SK-N-SH treated with all-trans-retinoic acid at 6 μM for 48 hours (cell line): ENCODE data around the gene DHRS3.

ENCODE experiments used
- ATAC-seq: fragments of 200-7000 bp; cut with Tn5 transposase; 3 replicates; pipeline ENCODE4 v1.9.1; 2020; ENCODE audit warnings: mild to moderate bottlenecking, moderate library complexity
- ARNTL ChIP-seq: fragments of 450-650 bp; formaldehyde crosslinking; IDR thresholded peaks from 2 replicates; pipeline ENCODE4 v1.5.0; 2020; ENCODE audit warnings: low read depth, mild to moderate bottlenecking, moderate library complexity, borderline replicate concordance
- BACH2 ChIP-seq: fragments of 250-450 bp; sonication (Bioruptor Pico); IDR thresholded peaks from 2 replicates; pipeline ENCODE4 v1.9.0; 2021; ENCODE audit warnings: mild to moderate bottlenecking, borderline replicate concordance
- CSDC2 ChIP-seq: fragments of 250-450 bp; sonication (Bioruptor Pico); IDR thresholded peaks from 2 replicates; pipeline ENCODE4 v1.5.0; 2020; ENCODE audit warnings: mild to moderate bottlenecking, moderate library complexity
- ESRRG ChIP-seq: fragments of 250-450 bp; sonication (Bioruptor Pico); IDR thresholded peaks from 2 replicates; pipeline ENCODE4 v1.6.1; 2021; ENCODE audit warnings: mild to moderate bottlenecking
- GLIS3 ChIP-seq: fragments of 250-450 bp; sonication (Bioruptor Pico); IDR thresholded peaks from 2 replicates; pipeline ENCODE4 v1.5.0; 2020; ENCODE audit warnings: mild to moderate bottlenecking, moderate library complexity
- ISL1 ChIP-seq: fragments of 250-450 bp; sonication (Bioruptor Pico); IDR thresholded peaks from 2 replicates; pipeline ENCODE4 v2.1.2; 2022; ENCODE audit warnings: mild to moderate bottlenecking, moderate library complexity
- OSR1 ChIP-seq: fragments of 250-450 bp; sonication (Bioruptor Pico); IDR thresholded peaks from 2 replicates; pipeline ENCODE4 v1.8.0; 2022; ENCODE audit warnings: moderate library complexity, mild to moderate bottlenecking, inconsistent platforms
- PPARA ChIP-seq: fragments of 250-450 bp; sonication (Bioruptor Pico); IDR thresholded peaks from 2 replicates; pipeline ENCODE4 v1.5.0; 2020; ENCODE audit warnings: mild to moderate bottlenecking, borderline replicate concordance
- RARB ChIP-seq: fragments of 250-450 bp; sonication (Bioruptor Pico); IDR thresholded peaks from 2 replicates; pipeline ENCODE4 v1.8.0; 2021; ENCODE audit warnings: mild to moderate bottlenecking, moderate library complexity
- SNAI2 ChIP-seq: fragments of 250-450 bp; sonication (Bioruptor Pico); IDR thresholded peaks from 2 replicates; pipeline ENCODE4 v1.5.0; 2020; ENCODE audit warnings: mild to moderate bottlenecking, moderate library complexity
- TCF4 ChIP-seq: fragments of 250-450 bp; sonication (Bioruptor Pico); IDR thresholded peaks from 2 replicates; pipeline ENCODE4 v1.8.0; 2021; ENCODE audit warnings: mild to moderate bottlenecking, moderate library complexity, borderline replicate concordance
- TOX ChIP-seq: fragments of 250-450 bp; sonication (Bioruptor Pico); IDR thresholded peaks from 2 replicates; pipeline ENCODE4 v1.8.0; 2021; ENCODE audit warnings: mild to moderate bottlenecking, moderate library complexity, borderline replicate concordance
- ZC3H10 ChIP-seq: fragments of 250-450 bp; sonication (Bioruptor Pico); IDR thresholded peaks from 2 replicates; pipeline ENCODE4 v1.5.1; 2021; ENCODE audit warnings: mild to moderate bottlenecking, moderate library complexity
- ZFP3 ChIP-seq: fragments of 250-450 bp; sonication (Bioruptor Pico); IDR thresholded peaks from 2 replicates; pipeline ENCODE4 v1.5.0; 2020; ENCODE audit warnings: mild to moderate bottlenecking, moderate library complexity
- ZFP30 ChIP-seq: fragments of 450-650 bp; formaldehyde crosslinking; IDR thresholded peaks from 2 replicates; pipeline ENCODE4 v1.5.0; 2022; ENCODE audit warnings: mild to moderate bottlenecking, moderate library complexity
- ZNF565 ChIP-seq: fragments of 450-650 bp; formaldehyde crosslinking; conservative IDR thresholded peaks from 2 replicates; pipeline ENCODE4 v1.5.0; 2020; ENCODE audit warnings: low read depth, mild to moderate bottlenecking, moderate library complexity
- ZNF70 ChIP-seq: fragments of 450-650 bp; formaldehyde crosslinking; IDR thresholded peaks from 2 replicates; pipeline ENCODE4 v1.5.0; 2020; ENCODE audit warnings: mild to moderate bottlenecking, moderate library complexity
- ZNF8 ChIP-seq: fragments of 450-650 bp; formaldehyde crosslinking; IDR thresholded peaks from 2 replicates; pipeline ENCODE4 v1.5.0; 2020; ENCODE audit warnings: mild to moderate bottlenecking, moderate library complexity
- TF ChIP-seq, protein P1 (sequence below): fragments of 250-450 bp; sonication (Bioruptor Pico); IDR thresholded peaks from 2 replicates; pipeline ENCODE4 v1.5.1; 2021; ENCODE audit warnings: mild to moderate bottlenecking, moderate library complexity
- TF ChIP-seq, protein P2 (sequence below): fragments of 250-450 bp; sonication (Bioruptor Pico); IDR thresholded peaks from 2 replicates; pipeline ENCODE4 v1.5.0; 2020; ENCODE audit warnings: mild to moderate bottlenecking, moderate library complexity
- TF ChIP-seq, protein P3 (sequence below): fragments of 250-450 bp; sonication (Bioruptor Pico); IDR thresholded peaks from 2 replicates; pipeline ENCODE4 v1.8.0; 2021; ENCODE audit warnings: low read depth, mild to moderate bottlenecking, moderate library complexity, borderline replicate concordance
- TF ChIP-seq, protein P4 (sequence below): fragments of 250-450 bp; sonication (Bioruptor Pico); IDR thresholded peaks from 2 replicates; pipeline ENCODE4 v1.5.1; 2020; ENCODE audit warnings: low read depth, mild to moderate bottlenecking, moderate library complexity
- TF ChIP-seq, protein P5 (sequence below): fragments of 250-450 bp; sonication (Bioruptor Pico); IDR thresholded peaks from 2 replicates; pipeline ENCODE4 v1.8.0; 2020; ENCODE audit warnings: mild to moderate bottlenecking, moderate library complexity, borderline replicate concordance

The DHRS3 gene

DNA sequence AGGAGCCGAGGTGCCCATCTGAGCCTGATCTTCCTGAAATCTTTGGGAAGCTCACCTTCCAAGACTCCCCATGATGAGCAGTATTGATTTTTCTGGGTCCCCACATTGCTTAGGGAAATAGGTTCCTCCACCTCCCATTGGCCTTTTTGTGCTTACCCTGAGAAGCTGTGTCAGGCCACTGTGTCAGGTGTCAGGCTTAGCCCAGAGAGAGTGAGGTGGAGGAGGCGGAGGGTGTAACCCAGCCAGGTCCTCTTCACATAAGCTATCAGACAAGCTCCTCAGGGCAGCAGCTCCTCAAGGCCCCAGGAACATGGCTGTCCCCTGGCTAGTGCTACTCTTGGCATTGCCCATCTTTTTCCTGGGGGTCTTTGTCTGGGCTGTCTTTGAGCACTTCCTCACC is 26.2 kb upstream of the DHRS3 start:
- no peak for TF ChIP-seq BACH2 (CRISPR knock-in tag)
- no peak for TF ChIP-seq SNAI2
- TF ChIP-seq ZFP3 (CRISPR knock-in tag) = no peak
- TF ChIP-seq ZNF70 (CRISPR knock-in tag) = no peak
- TF ChIP-seq, protein P1, sequence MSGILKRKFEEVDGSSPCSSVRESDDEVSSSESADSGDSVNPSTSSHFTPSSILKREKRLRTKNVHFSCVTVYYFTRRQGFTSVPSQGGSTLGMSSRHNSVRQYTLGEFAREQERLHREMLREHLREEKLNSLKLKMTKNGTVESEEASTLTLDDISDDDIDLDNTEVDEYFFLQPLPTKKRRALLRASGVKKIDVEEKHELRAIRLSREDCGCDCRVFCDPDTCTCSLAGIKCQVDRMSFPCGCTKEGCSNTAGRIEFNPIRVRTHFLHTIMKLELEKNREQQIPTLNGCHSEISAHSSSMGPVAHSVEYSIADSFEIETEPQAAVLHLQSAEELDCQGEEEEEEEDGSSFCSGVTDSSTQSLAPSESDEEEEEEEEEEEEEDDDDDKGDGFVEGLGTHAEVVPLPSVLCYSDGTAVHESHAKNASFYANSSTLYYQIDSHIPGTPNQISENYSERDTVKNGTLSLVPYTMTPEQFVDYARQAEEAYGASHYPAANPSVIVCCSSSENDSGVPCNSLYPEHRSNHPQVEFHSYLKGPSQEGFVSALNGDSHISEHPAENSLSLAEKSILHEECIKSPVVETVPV = no peak
- TF ChIP-seq, protein P2, sequence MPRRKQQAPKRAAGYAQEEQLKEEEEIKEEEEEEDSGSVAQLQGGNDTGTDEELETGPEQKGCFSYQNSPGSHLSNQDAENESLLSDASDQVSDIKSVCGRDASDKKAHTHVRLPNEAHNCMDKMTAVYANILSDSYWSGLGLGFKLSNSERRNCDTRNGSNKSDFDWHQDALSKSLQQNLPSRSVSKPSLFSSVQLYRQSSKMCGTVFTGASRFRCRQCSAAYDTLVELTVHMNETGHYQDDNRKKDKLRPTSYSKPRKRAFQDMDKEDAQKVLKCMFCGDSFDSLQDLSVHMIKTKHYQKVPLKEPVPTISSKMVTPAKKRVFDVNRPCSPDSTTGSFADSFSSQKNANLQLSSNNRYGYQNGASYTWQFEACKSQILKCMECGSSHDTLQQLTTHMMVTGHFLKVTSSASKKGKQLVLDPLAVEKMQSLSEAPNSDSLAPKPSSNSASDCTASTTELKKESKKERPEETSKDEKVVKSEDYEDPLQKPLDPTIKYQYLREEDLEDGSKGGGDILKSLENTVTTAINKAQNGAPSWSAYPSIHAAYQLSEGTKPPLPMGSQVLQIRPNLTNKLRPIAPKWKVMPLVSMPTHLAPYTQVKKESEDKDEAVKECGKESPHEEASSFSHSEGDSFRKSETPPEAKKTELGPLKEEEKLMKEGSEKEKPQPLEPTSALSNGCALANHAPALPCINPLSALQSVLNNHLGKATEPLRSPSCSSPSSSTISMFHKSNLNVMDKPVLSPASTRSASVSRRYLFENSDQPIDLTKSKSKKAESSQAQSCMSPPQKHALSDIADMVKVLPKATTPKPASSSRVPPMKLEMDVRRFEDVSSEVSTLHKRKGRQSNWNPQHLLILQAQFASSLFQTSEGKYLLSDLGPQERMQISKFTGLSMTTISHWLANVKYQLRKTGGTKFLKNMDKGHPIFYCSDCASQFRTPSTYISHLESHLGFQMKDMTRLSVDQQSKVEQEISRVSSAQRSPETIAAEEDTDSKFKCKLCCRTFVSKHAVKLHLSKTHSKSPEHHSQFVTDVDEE (CRISPR knock-in tag) = no peak
- TF ChIP-seq ZFP30 = no peak
- TF ChIP-seq PPARA = no peak
- TF ChIP-seq ISL1 = no peak
- no peak for TF ChIP-seq GLIS3 (CRISPR knock-in tag)
- no peak for TF ChIP-seq ESRRG
- TF ChIP-seq ZNF565 (CRISPR knock-in tag) = no peak
- TF ChIP-seq TCF4 (CRISPR knock-in tag) = no peak
- no peak for TF ChIP-seq OSR1 (CRISPR knock-in tag)
- TF ChIP-seq, protein P3, sequence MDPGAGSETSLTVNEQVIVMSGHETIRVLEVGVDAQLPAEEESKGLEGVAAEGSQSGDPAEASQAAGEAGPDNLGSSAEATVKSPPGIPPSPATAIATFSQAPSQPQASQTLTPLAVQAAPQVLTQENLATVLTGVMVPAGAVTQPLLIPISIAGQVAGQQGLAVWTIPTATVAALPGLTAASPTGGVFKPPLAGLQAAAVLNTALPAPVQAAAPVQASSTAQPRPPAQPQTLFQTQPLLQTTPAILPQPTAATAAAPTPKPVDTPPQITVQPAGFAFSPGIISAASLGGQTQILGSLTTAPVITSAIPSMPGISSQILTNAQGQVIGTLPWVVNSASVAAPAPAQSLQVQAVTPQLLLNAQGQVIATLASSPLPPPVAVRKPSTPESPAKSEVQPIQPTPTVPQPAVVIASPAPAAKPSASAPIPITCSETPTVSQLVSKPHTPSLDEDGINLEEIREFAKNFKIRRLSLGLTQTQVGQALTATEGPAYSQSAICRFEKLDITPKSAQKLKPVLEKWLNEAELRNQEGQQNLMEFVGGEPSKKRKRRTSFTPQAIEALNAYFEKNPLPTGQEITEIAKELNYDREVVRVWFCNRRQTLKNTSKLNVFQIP (CRISPR knock-in tag) = no peak
- TF ChIP-seq, protein P4, sequence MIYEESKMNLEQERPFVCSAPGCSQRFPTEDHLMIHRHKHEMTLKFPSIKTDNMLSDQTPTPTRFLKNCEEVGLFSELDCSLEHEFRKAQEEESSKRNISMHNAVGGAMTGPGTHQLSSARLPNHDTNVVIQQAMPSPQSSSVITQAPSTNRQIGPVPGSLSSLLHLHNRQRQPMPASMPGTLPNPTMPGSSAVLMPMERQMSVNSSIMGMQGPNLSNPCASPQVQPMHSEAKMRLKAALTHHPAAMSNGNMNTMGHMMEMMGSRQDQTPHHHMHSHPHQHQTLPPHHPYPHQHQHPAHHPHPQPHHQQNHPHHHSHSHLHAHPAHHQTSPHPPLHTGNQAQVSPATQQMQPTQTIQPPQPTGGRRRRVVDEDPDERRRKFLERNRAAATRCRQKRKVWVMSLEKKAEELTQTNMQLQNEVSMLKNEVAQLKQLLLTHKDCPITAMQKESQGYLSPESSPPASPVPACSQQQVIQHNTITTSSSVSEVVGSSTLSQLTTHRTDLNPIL (CRISPR knock-in tag) = no peak
- TF ChIP-seq TOX (CRISPR knock-in tag) = no peak
- TF ChIP-seq ZC3H10 = no peak
- no peak for TF ChIP-seq RARB (CRISPR knock-in tag)
- ATAC-seq = no peak; the same call in 2 of the 3 replicates

DNA sequence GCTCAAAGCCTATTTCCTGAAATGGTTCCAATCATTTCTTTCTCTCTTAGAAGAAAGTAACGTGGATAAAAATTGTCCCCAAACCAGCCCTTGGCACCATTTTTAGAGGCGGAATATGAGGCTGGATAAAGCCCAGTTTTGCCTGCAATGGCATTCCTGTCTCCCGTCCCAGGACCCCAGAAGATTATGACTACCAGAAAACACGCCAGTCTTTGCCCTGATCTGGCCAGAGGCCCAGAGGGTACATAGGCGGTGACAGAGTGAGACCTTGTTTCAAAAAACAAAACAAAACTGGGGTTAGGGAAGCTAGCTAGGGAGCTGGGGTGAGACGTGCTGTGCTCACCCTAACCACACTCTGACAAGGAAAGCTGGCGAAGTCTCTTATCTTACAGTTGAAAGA is 25.8 kb upstream of the DHRS3 start, which contains the start of gene AADACL4:
AADACL4 (plus strand) TSS at position 301 of the 400 bp plus-strand sequence. CDS start 462 bp downstream, outside the sequence.
- no peak for ATAC-seq
- TF ChIP-seq ESRRG = no peak
- no peak for TF ChIP-seq ZFP3 (CRISPR knock-in tag)
- TF ChIP-seq, protein P4 (CRISPR knock-in tag) = no peak
- no peak for TF ChIP-seq TCF4 (CRISPR knock-in tag)
- no peak for TF ChIP-seq ISL1
- TF ChIP-seq BACH2 (CRISPR knock-in tag) = no peak
- TF ChIP-seq RARB (CRISPR knock-in tag) = no peak
- TF ChIP-seq PPARA = no peak

DNA sequence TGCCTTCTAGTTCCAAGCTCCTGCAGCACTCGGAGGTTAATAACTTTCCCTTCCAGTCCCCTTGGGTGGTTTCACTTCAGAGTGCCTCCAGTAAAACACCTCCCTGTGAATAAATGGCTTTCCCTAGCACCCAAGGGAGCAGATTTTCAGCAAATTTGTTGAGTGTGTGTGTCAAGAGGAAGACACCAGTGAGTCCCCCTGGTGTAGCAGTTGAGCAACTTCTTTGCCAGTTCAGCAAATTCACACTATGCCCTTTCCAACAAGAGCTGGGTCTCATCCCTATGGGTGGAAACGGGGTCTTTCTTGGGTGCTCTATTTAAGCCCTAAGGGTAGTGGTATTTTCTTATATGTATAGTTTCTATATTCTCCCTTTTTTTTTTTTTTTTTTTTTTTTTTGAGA is 25.1 kb upstream of the DHRS3 start:
- ATAC-seq = no peak; the same call in 2 of the 3 replicates
- TF ChIP-seq RARB (CRISPR knock-in tag) (no peak), ZNF8 (CRISPR knock-in tag) (no peak), ZC3H10 (no peak), ISL1 (no peak), PPARA (no peak), BACH2 (CRISPR knock-in tag) (no peak), ARNTL (CRISPR knock-in tag) (no peak), CSDC2 (CRISPR knock-in tag) (no peak), TCF4 (CRISPR knock-in tag) (no peak), ZFP3 (CRISPR knock-in tag) (no peak), ZNF565 (CRISPR knock-in tag) (no peak), OSR1 (CRISPR knock-in tag) (no peak), ESRRG (no peak), GLIS3 (CRISPR knock-in tag) (no peak), ZFP30 (no peak), TOX (CRISPR knock-in tag) (no peak), ZNF70 (CRISPR knock-in tag) (no peak)
- TF ChIP-seq, protein P5, sequence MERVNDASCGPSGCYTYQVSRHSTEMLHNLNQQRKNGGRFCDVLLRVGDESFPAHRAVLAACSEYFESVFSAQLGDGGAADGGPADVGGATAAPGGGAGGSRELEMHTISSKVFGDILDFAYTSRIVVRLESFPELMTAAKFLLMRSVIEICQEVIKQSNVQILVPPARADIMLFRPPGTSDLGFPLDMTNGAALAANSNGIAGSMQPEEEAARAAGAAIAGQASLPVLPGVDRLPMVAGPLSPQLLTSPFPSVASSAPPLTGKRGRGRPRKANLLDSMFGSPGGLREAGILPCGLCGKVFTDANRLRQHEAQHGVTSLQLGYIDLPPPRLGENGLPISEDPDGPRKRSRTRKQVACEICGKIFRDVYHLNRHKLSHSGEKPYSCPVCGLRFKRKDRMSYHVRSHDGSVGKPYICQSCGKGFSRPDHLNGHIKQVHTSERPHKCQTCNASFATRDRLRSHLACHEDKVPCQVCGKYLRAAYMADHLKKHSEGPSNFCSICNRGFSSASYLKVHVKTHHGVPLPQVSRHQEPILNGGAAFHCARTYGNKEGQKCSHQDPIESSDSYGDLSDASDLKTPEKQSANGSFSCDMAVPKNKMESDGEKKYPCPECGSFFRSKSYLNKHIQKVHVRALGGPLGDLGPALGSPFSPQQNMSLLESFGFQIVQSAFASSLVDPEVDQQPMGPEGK (CRISPR knock-in tag) = no peak
- TF ChIP-seq, protein P4 (CRISPR knock-in tag) = no peak
- TF ChIP-seq, protein P1 = no peak
